ENCODE results near the gene HRAS.
A peak's percentile ranks its signal among the peaks of the same experiment; 100 is the strongest.

HRAS gene

GRCh38 chr11:571802-572185 lies 36.4 kb upstream of the HRAS start:
- TF ChIP-seq, protein P1, sequence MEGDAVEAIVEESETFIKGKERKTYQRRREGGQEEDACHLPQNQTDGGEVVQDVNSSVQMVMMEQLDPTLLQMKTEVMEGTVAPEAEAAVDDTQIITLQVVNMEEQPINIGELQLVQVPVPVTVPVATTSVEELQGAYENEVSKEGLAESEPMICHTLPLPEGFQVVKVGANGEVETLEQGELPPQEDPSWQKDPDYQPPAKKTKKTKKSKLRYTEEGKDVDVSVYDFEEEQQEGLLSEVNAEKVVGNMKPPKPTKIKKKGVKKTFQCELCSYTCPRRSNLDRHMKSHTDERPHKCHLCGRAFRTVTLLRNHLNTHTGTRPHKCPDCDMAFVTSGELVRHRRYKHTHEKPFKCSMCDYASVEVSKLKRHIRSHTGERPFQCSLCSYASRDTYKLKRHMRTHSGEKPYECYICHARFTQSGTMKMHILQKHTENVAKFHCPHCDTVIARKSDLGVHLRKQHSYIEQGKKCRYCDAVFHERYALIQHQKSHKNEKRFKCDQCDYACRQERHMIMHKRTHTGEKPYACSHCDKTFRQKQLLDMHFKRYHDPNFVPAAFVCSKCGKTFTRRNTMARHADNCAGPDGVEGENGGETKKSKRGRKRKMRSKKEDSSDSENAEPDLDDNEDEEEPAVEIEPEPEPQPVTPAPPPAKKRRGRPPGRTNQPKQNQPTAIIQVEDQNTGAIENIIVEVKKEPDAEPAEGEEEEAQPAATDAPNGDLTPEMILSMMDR (IDR thresholded peaks at IDR 0.05; ENCODE audit: low read depth, low read length) = no peak
- no peak for DNase-seq (ENCODE audit: extremely low read depth, low read depth)

DNA sequence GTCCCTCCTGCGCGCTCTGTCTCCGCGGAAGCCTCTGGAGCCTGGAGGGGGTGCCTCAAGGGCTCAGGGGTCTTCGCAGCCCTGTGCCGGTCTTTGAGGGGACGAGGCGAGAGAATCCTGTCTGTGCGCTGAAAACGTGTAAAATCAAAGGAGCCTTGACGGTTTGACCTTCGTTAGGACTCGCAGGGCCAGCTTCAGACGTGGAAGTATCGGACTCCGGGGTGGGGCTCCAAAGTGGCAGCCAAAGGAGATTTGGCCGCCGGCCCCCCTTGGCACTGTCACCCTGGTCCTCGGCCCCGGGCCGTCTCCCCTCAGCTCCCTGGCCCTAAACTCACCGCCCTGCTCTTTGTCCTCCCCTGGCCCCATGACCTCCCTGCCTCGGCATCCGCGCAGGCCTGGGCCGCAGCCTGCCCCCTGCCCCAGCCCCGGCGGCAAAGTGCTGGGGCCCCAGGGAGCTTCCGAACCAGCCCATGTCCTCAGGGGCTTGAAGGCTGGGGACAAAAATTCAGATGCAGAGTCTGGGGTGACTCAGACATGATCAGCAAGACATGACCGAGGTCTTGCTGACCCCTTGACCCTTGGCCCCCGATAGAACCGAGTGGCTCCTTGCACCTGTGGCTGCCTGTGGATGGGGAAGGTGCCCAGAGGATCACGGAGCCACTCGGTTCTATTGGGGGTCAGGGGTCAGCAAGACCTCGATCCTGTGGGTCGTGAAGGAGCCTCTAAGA lies 33.9 kb upstream of the HRAS start:
- no peak for DNase-seq (ENCODE audit: extremely low read depth, low read depth)
- TF ChIP-seq, protein P1 (IDR thresholded peaks at IDR 0.05; ENCODE audit: low read depth, low read length) = no peak

- TF ChIP-seq, protein P1 (IDR thresholded peaks at IDR 0.05; ENCODE audit: low read depth, low read length) = no peak
- peak; percentile 79 for DNase-seq (ENCODE audit: extremely low read depth, low read depth)
These were observed 33.2 kb upstream of the HRAS start for GRCh38 chr11:568306-569157.

DNA sequence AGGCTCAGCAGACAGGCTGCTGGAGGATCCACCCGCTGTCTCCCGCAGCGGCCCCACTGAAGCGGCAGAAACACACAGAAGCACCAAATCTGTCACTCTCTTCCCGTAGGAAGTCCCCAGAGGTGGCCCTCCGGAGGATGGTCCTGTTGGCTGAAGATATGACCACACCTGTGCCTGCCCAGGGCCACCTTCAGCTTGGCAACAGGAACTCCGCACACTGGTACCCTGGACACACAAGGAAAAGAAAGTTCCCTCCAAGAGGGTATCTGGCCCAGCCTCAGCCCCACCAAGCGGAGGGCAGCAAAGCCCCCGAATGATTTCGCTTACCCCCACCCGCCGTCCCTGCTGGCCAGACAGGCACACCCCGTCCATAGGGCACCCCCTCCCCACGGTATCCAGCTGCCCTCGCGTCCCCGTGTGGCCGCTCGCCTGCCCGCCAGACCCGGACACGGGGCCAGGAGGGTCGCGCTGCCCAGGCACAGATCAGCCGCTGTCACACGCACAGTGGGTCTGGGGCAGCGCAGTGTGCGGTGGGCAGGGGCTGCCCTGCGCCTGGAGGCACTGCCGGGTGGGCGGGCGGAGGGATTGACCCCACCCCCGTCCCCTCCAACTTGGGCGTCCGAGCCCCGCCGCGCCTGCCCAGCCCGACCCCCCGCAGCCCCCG lies 32.4 kb upstream of the HRAS start:
- no peak for DNase-seq (ENCODE audit: extremely low read depth, low read depth)

GRCh38 chr11:567011-567628 lies 31.7 kb upstream of the HRAS start:
- TF ChIP-seq, protein P1 (IDR thresholded peaks at IDR 0.05; ENCODE audit: low read depth, low read length) = no peak
- no peak for DNase-seq (ENCODE audit: extremely low read depth, low read depth)

More for the DNA sequence above, 32.4 kb upstream of the HRAS start:
- TF ChIP-seq, protein P1 (IDR thresholded peaks at IDR 0.05; ENCODE audit: low read depth, low read length) = no peak

DNA sequence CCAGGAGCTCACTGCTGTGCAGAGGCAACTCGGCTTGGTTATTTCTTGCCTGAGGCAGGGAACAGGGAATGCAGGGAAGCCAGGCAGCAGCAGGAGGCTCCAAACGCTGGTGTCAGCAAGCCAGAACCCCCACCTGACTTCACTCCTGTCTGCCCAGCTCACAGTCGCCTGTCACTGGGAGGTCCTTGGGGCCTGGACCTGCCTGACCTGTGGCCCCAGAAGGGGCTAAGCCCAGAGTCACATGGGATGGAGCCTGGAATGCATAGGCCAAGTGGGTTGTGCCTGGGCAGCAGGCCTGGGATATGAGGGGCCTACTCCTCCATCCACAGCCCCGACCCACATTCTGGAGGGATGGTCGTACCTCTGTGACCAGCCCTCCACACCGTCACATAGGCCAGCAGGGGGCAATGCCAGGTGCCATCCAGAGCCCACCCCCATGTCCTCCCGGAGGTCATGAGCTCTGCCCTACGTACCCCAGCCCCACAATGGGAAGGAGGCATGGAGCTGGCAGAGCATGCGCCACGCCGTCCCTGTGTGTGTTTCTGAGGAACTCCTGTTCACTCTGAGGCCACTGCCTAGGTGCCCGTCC lies 30.6 kb upstream of the HRAS start:
- no peak for DNase-seq (ENCODE audit: extremely low read depth, low read depth)
- TF ChIP-seq, protein P1 (IDR thresholded peaks at IDR 0.05; ENCODE audit: low read depth, low read length) = no peak

All from AG09319 (cell line).